ENCODE measurements around the gene MYBPC3.

The MYBPC3 gene

DNA sequence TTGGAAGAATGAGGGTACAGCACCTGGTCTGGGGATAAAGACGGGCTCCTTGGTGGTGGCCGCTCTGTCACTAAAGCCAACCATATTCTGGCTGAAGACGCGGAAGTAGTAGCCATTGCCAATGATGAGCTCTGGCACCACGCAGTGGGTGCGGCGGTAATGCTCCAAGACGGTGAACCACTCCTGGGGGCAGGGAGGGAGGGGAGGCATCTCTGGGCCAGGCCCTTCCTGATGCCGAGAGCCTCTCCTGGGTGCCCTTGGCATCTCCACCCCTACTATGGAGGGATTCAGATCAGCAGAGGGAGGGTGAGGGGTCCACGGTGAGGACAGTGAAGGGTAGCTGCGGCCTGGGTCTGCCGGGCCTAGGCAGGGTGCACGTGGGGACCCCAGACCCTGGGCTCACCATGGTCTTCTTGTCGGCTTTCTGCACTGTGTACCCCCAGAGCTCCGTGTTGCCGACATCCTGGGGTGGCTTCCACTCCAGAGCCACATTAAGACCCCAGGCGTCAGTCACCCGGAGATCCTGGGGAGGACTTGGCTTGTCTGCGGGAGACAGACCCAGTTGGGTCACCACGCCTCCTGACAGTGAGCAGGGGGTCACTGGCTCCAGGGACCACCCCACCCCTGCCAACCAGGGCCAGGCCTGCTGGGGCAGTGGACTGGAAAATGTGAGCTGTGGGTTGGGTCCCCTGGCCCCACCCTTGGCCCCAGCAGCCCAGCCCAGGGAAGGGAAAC lies 19.5 kb downstream of the MYBPC3 start:
- H3K27ac Mint-ChIP-seq, result no peak overlapping the region
- H3K4me3 Mint-ChIP-seq, result no peak overlapping the region
- peaks cover 11% of the 10 kb centered on the region for H3K4me1 Mint-ChIP-seq
- no peak for DNase-seq (ENCODE audit: low spot score in 2 of 2)
- H3K9me3 Mint-ChIP-seq, result no peaks in the 10 kb centered on the region
- H3K27me3 Mint-ChIP-seq, result no peaks in the 10 kb centered on the region
- H3K36me3 Mint-ChIP-seq, result peaks cover under 1% of the 10 kb centered on the region
- no peak for ATAC-seq (ENCODE audit: low read depth)

DNA sequence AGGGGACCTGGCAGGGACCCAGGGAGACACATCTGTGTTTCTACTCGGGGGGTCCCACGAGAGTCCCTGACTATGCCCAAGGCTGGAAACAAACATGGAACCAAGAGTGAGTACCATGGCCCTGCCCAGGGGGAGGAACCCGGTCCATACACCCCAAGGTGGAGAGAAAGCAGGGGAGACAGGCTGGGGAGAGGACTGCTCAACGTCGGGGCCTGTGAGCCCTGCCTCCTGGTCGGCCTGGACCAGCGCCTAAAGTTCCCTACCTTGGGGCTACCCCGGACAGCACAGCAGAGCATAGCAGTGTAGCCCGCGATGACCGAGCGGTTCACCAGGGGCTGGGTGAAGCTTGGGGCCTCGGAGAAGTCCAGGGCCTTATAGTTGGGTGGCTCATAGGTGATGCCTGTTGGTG lies 20.2 kb downstream of the MYBPC3 start:
- no peak for ATAC-seq (ENCODE audit: low read depth)
- H3K27ac Mint-ChIP-seq, result no peak overlapping the region
- no peaks in the 10 kb centered on the region for H3K9me3 Mint-ChIP-seq
- H3K36me3 Mint-ChIP-seq, result peaks cover 4% of the 10 kb centered on the region
- H3K27me3 Mint-ChIP-seq, result no peaks in the 10 kb centered on the region
- H3K4me3 Mint-ChIP-seq, result no peak overlapping the region
- no peak for DNase-seq (ENCODE audit: low spot score in 2 of 2)
- H3K4me1 Mint-ChIP-seq, result peaks cover 14% of the 10 kb centered on the region

DNA sequence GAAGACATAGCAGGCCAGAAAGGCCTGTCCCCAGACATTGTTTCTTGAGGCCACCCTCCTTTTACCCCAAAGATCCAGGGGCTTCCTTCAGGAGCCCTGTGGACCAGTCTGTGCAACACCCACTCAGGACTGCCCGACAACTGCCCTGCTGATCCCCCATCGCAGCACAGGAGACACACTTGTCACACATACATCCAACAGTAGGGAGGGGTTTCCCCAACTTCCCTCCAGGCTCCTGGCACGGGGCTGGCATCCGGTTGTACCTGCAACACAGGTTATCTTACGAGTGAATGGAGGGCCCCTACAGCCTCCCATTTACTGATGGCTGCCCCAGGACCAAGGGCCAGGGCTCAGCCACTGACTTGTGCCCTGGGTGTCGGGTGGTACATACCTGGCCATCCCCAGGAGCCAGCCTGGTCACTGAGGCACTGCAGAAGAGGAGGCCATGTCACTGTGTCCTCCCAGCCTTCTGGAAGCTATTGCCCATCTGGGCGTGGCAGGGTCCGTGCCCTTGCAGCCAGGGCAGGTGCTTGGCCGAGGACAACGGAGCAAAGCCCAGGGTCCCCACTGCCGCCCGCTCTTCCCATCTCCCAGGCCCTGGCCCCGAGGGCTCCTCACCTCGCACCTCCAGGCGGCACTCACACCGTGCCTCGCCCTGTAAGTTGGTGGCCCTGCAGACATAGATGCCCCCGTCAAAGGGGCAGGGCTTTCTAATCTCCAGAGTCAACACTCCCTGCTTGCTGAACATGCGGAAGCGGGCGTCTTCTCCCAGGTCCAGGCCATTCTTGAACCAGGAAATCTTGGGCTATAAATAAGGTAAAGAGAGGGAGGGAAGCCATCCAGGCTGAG lies 20.8 kb downstream of the MYBPC3 start:
- Mint-ChIP-seq H3K4me1 (peaks cover 14% of the 10 kb centered on the region), H3K9me3 (no peaks in the 10 kb centered on the region), H3K4me3 (no peak overlapping the region), H3K27me3 (no peaks in the 10 kb centered on the region), H3K36me3 (peaks cover 5% of the 10 kb centered on the region), H3K27ac (no peak overlapping the region)
- DNase-seq (ENCODE audit: low spot score in 2 of 2) (no peak), ATAC-seq (ENCODE audit: low read depth) (no peak)

DNA sequence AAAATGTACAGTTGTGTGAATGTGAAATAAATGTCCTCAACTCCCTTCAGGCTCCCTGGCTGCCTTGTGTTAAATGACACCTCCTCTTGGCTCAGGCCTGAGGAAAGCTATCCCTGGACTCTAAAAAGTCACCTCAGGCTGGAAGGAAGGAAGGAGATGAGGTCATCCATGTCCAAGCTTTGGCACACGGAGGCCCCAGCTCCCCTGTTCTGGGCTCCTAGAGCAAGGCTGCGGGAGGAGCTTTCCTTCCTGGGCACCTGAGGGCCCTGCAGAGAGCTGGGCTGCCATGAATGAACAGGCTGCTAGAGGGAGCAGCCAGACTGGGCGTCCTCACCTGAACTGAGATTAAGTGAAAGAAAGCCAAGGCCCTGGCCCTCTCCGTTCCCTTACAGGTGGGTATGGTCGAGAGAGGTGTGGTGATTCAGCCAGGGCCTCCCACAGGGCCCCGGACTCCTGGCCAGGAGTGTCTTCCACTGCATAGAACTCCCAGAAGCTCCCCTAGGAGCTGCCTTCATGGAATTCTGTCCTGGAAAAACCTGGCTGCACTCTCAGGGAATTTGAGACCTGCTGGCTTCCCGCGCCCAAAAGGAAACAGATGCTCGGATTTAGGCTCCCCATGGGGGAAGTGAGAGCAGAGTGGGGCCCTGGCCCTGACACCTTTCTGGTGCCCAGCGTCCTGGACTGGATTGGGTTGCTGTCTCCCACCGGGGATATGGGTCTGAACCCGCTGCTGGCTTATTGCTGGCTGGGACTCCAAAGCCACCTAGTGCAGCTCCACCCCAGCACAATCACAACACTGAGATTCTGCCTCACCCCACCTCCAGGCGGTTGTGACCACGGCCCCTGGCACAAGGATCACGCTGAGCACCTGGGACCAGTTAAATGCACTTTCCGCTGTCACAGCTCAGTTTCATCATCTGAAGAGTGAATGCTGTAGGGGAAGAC lies 22.2 kb downstream of the MYBPC3 start:
- no peaks in the 10 kb centered on the region for H3K9me3 Mint-ChIP-seq
- no peak for ATAC-seq (ENCODE audit: low read depth)
- peaks cover 14% of the 10 kb centered on the region for H3K4me1 Mint-ChIP-seq
- peaks cover 12% of the 10 kb centered on the region for H3K36me3 Mint-ChIP-seq
- no peak overlapping the region for H3K27ac Mint-ChIP-seq
- no peak for DNase-seq (ENCODE audit: low spot score in 2 of 2)
- H3K27me3 Mint-ChIP-seq, result no peaks in the 10 kb centered on the region
- H3K4me3 Mint-ChIP-seq, result no peak overlapping the region

DNA sequence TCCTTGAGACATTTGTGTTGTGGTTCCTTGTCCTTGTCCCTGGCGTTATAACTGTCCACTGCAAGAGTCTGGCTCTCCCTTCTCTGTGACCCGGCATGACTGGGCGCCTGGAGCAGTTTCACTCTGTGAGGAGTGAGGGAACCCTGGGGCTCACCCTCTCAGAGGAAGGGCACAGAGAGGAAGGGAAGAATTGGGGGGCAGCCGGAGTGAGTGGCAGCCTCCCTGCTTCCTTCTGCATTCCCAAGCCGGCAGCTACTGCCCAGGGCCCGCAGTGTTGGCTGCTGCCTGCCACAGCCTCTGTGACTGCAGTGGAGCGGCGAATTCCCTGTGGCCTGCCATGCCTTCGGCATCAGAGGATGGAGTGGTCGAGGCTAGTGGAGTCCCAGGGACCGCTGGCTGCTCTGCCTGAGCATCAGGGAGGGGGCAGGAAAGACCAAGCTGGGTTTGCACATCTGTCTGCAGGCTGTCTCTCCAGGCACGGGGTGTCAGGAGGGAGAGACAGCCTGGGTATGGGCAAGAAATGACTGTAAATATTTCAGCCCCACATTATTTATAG lies 23.0 kb downstream of the MYBPC3 start:
- Mint-ChIP-seq H3K36me3 (peaks cover 17% of the 10 kb centered on the region), H3K27me3 (no peaks in the 10 kb centered on the region), H3K4me1 (peaks cover 17% of the 10 kb centered on the region), H3K27ac (peak overlapping the region; percentile 47), H3K9me3 (no peaks in the 10 kb centered on the region), H3K4me3 (no peak overlapping the region)
- ATAC-seq (ENCODE audit: low read depth), result no peak
- DNase-seq (ENCODE audit: low spot score in 2 of 2), result no peak

DNA sequence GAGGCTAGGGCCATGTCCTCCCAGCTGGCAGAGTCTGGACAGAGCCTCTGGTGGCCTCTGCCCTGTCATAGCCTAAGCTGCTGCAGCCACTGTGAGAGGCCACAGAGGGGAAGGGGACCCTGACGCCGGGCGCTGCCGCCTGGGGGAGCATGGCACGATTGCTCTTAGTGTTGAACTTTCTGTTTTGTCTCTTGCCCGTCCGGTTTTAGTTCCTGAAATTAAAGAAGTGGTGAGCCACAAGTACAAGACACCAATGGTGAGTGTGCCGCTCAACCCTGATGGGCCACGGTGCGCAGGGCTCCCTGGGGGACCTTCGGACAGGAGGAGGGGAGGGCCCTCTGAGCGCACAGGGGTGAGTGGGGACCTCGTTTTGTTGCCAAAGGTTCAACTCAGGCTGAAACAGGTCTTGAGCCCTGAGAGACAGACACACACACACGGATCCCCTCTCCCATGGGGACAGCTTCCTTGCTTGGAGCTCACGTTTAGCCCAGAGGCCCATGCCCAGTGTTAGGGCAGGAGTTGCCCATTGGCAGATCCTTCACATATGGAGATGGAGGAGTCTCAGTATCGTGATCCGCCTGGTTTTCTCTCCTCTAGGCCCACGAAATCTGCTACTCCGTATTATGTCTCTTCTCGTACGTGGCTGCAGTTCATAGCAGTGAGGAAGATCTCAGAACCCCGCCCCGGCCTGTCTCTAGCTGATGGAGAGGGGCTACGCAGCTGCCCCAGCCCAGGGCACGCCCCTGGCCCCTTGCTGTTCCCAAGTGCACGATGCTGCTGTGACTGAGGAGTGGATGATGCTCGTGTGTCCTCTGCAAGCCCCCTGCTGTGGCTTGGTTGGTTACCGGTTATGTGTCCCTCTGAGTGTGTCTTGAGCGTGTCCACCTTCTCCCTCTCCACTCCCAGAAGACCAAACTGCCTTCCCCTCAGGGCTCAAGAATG lies 23.8 kb downstream of the MYBPC3 start:
- Mint-ChIP-seq H3K4me3 (peak overlapping the region; percentile 30), H3K36me3 (peaks cover 17% of the 10 kb centered on the region), H3K27ac (peak overlapping the region; percentile 47), H3K4me1 (peaks cover 17% of the 10 kb centered on the region), H3K27me3 (no peaks in the 10 kb centered on the region), H3K9me3 (no peaks in the 10 kb centered on the region)
- peak; percentile 45 to 50 for DNase-seq (ENCODE audit: low spot score in 2 of 2)
- peak; percentile 94 for ATAC-seq (ENCODE audit: low read depth)

DNA sequence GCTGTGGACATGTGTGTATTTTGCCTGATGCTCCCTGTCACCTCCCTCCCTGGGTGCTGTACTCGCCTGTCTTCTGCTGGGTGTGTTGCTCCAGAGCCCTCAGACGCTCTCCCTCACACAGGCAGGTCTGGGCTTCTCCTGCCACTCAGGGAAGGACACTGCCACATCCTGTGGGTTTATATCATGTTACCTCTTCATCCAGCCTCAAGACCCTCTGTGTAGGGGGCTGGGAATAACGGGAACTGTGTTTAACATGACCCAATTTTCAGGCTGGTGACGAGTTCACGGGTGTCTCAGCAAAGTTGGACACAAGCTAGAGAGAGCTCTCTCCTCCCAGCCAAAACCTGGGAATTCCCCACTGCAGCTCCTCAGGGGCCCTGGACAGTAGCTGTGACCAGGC lies 24.6 kb downstream of the MYBPC3 start:
- Mint-ChIP-seq H3K4me1 (peaks cover 17% of the 10 kb centered on the region), H3K27ac (peak overlapping the region; percentile 40), H3K27me3 (no peaks in the 10 kb centered on the region), H3K9me3 (no peaks in the 10 kb centered on the region), H3K4me3 (no peak overlapping the region), H3K36me3 (peaks cover 19% of the 10 kb centered on the region)
- no peak for DNase-seq (ENCODE audit: low spot score in 2 of 2)
- no peak for ATAC-seq (ENCODE audit: low read depth)

DNA sequence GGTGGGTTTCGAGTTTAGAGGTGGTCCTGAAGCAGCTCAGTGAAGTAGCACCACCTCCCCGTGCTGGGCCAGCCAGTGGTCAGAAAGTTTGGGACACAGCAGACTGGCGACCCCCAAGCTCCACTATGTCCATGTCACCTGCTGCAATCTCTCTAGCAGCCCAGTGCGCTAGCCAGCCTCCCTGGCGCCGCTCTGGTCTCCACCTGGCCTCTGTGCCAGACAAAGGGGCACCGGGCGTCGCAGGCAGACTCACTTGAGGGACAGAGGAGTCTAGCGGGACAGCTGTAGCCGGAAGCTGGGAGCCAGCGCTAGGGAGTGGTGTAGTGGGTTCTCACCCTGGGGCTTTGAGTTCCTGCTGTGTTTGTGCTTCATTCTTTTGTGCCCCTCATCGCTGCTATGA lies 25.5 kb downstream of the MYBPC3 start:
- Mint-ChIP-seq H3K36me3 (peaks cover 19% of the 10 kb centered on the region), H3K27ac (peak overlapping the region; percentile 7)

DNA sequence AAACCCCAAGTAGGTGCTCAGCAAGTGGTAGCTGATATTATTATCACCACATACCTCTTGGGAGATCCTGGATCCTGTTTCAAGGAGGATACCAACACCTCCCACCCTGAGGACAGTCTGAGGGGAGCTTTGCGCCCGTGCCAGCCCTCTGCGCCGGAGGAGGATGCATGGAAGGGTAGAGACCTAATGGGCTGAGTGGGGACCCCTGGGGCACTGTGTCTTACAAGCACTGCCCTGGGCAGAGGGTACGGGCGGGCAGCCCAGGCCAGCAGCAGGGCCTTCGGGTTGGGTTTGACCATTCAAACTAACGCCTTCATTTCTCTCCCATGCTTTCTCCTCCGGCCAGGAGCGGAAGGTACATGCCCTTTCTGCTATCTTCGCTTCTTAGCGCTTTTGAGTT lies 26.3 kb downstream of the MYBPC3 start:
- Mint-ChIP-seq H3K4me1 (peaks cover 17% of the 10 kb centered on the region), H3K36me3 (peaks cover 24% of the 10 kb centered on the region), H3K4me3 (no peak overlapping the region), H3K9me3 (no peaks in the 10 kb centered on the region), H3K27me3 (no peaks in the 10 kb centered on the region), H3K27ac (peak overlapping the region; percentile 75)
- DNase-seq (ENCODE audit: low spot score in 2 of 2) (no peak), ATAC-seq (ENCODE audit: low read depth) (no peak)

More for the DNA sequence above, 25.5 kb downstream of the MYBPC3 start:
- Mint-ChIP-seq H3K4me3 (no peak overlapping the region), H3K27me3 (no peaks in the 10 kb centered on the region), H3K9me3 (no peaks in the 10 kb centered on the region), H3K4me1 (peaks cover 17% of the 10 kb centered on the region)
- no peak for DNase-seq (ENCODE audit: low spot score in 2 of 2)
- no peak for ATAC-seq (ENCODE audit: low read depth)

DNA sequence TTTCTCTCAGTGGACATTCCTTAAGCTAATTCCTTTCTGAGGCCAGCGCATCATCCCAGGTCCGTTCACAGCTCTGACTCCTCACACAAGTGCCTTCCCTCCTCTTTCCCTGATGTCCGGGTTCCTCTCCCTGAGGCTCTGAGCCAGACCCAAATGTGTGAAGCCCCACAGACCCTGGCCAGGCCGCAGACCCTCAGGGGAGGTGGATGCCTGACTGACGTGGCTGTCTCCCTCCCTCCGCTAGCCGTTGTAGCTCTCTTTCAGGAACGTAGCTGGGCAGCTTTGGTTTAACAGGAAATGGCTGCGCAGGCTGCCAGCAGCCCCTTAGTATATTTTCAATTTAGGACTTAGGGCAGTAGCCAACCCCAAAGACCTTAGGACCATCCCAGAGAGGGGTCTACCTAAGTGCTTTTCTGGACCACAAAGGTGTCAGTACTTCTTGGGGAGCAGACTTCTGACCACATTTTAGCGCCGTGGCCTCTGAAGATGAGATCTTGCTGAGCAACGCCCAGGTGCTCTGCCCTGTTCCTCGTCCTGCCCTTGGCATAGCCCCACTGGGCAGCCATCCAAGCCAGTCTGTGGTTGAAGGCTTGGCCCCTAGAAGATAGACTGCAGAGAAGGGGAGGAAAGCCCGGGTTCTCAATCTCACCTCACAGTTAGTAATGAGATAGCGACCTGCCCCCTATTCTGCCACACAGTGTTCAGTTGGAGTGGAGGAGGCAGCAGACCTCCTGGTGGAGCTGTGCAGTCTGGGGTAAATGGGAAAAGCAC lies 27.0 kb downstream of the MYBPC3 start:
- H3K9me3 Mint-ChIP-seq, result no peaks in the 10 kb centered on the region
- no peaks in the 10 kb centered on the region for H3K27me3 Mint-ChIP-seq
- no peak overlapping the region for H3K4me3 Mint-ChIP-seq
- DNase-seq (ENCODE audit: low spot score in 2 of 2), result no peak
- peak overlapping the region; percentile 75 for H3K27ac Mint-ChIP-seq
- no peak for ATAC-seq (ENCODE audit: low read depth)
- H3K36me3 Mint-ChIP-seq, result peaks cover 24% of the 10 kb centered on the region
- peaks cover 17% of the 10 kb centered on the region for H3K4me1 Mint-ChIP-seq

DNA sequence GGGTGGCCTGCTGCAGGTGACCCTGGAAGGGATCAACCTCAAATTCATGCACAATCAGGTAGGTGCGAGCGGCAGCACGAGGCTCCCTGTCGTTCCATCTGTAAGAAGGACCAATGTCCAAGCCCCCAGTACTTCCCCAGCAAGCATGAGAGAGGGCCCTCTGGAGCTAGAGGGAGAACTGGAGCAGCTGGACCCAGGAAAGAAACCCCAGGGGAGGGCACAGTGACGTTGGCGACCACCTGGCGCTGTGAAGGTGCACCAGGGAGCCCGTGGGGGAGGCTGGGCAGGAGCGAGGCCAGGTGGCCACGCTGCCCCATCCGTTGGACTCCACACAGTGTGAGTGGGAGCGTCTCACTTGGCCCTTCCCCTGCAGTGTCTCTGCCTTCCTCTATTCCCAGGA lies 28.0 kb downstream of the MYBPC3 start:
- Mint-ChIP-seq H3K27ac (no peak overlapping the region), H3K4me3 (no peak overlapping the region), H3K4me1 (peaks cover 17% of the 10 kb centered on the region), H3K36me3 (peaks cover 24% of the 10 kb centered on the region), H3K9me3 (no peaks in the 10 kb centered on the region), H3K27me3 (no peaks in the 10 kb centered on the region)
- DNase-seq (ENCODE audit: low spot score in 2 of 2), result no peak
- ATAC-seq (ENCODE audit: low read depth), result no peak

DNA sequence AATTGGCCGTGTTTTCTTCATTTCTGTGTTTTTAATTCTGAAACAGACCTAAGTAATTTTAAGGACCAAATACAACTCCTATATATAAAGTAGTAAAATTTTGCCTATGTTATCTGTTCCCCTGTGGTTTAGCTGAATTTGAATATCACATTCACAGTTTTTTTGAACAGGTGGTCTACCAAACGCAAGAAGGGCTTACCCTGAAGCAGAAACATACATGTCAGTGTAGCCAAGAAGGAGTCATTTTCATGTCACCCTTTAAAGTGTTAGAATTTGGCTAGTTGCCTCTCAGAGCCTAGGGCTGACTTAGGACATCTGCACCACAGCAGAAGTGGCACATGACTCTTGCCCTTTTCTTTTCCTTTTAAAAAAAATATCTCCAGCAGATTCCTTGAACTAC lies 34.3 kb downstream of the MYBPC3 start:
- no peak for ATAC-seq (ENCODE audit: low read depth)
- Mint-ChIP-seq H3K4me1 (peaks cover 7% of the 10 kb centered on the region), H3K36me3 (peaks cover 21% of the 10 kb centered on the region), H3K4me3 (no peak overlapping the region), H3K9me3 (no peaks in the 10 kb centered on the region), H3K27me3 (no peaks in the 10 kb centered on the region), H3K27ac (no peak overlapping the region)
- no peak for DNase-seq (ENCODE audit: low spot score in 2 of 2)
